ENCODE results near the gene TACSTD2. TPM values are rescaled to one million over a fixed set of nuclear protein-coding genes. Genes with fewer than 3 reads are reported as not detected.

Gene TACSTD2
- total RNA-seq, 2 experiments from 2014 or later: not detected

- no peaks in the 10 kb centered on the region for H4K20me1 ChIP-seq (ENCODE audit: insufficient read depth, low read length)
- no peaks in the 10 kb centered on the region for H3K9me2 ChIP-seq (ENCODE audit: insufficient read depth, low read length)
- H3K79me2 ChIP-seq (ENCODE audit: insufficient read depth, low read depth, low read length): peaks cover 12% of the 10 kb centered on the region; the same call in 1 of the 2 replicates
- peaks cover 12% of the 10 kb centered on the region for H3K4me1 ChIP-seq (ENCODE audit: insufficient read depth, low read length, poor library complexity, severe bottlenecking)
- no peak for TF ChIP-seq CTCF (conservative IDR thresholded peaks at IDR 0.05; ENCODE audit: low read length)
- no peak for TF ChIP-seq EZH2phosphoT487 (IDR thresholded peaks at IDR 0.05; ENCODE audit: borderline replicate concordance, low read depth, low read length)
- POLR2A ChIA-PET: interaction anchor here (0.9 kb wide), 1 partner anchor 30 kb away, joined by 3 read pairs; no protein-coding TSS in a partner anchor
- H2AFZ ChIP-seq (ENCODE audit: low read length): no peak overlapping the region
- DNase-seq (ENCODE audit: low spot score): no peak
- no peak overlapping the region for H3K27ac ChIP-seq (ENCODE audit: low read depth, low read length, poor library complexity, severe bottlenecking)
- H3K4me2 ChIP-seq (ENCODE audit: low read length): no peak overlapping the region
- no peaks in the 10 kb centered on the region for H3K36me3 ChIP-seq (ENCODE audit: insufficient read depth, low read length)
- intact Hi-C loops (cut with micrococcal nuclease; ENCODE audit: unreplicated experiment): loop anchor here (5.0 to 10.0 kb wide), 2 partner anchors 106 to 149 kb away; no protein-coding TSS in a partner anchor
- H3K9me3 ChIP-seq (ENCODE audit: low read length): no peaks in the 10 kb centered on the region
- H3K4me3 ChIP-seq (ENCODE audit: low read depth, low read length, poor library complexity, severe bottlenecking): no peak overlapping the region
- CTCF ChIA-PET (ENCODE audit: unreplicated experiment): no interaction called here
- BruUV-seq (replicated peaks): no TSS peak
These were observed 28.7 kb downstream of the TACSTD2 start for GRCh38 chr1:58548371-58548770.

GRCh38 chr1:58546520-58547308, 30.3 kb downstream of the TACSTD2 start, which contains the start of gene OMA1:
OMA1 (minus strand) TSS chr1:58546726; CDS start chr1:58539294, 7,432 bp downstream.
- Histone ChIP-seq H3K4me1 (ENCODE audit: insufficient read depth, low read length, poor library complexity, severe bottlenecking) (peaks cover 12% of the 10 kb centered on the region), H4K20me1 (ENCODE audit: insufficient read depth, low read length) (no peaks in the 10 kb centered on the region), H3K4me2 (ENCODE audit: low read length) (peak within 1 kb of the TSS; percentile 92), H3K4me3 (ENCODE audit: low read depth, low read length, poor library complexity, severe bottlenecking) (peak within 1 kb of the TSS; percentile 83), H3K79me2 (ENCODE audit: insufficient read depth, low read depth, low read length) (peaks cover 12% of the 10 kb centered on the region; the same call in 1 of the 2 replicates), H3K9me3 (ENCODE audit: low read length) (no peaks in the 10 kb centered on the region), H3K27ac (ENCODE audit: low read depth, low read length, poor library complexity, severe bottlenecking) (peak within 1 kb of the TSS; percentile 55), H2AFZ (ENCODE audit: low read length) (peak within 1 kb of the TSS; percentile 99), H3K9me2 (ENCODE audit: insufficient read depth, low read length) (no peaks in the 10 kb centered on the region), H3K36me3 (ENCODE audit: insufficient read depth, low read length) (no peaks in the 10 kb centered on the region)
- POLR2A ChIA-PET: interaction anchor here (0.7 to 2.6 kb wide), 5 partner anchors 19 to 1738 kb away, joined by 3 to 18 read pairs (median 5); no protein-coding TSS in a partner anchor
- peak; percentile 95 for DNase-seq (ENCODE audit: low spot score)
- TF ChIP-seq CTCF (conservative IDR thresholded peaks at IDR 0.05; ENCODE audit: low read length) (peak; percentile 90), EZH2phosphoT487 (IDR thresholded peaks at IDR 0.05; ENCODE audit: borderline replicate concordance, low read depth, low read length) (no peak)
- intact Hi-C loops (cut with micrococcal nuclease; ENCODE audit: unreplicated experiment): loop anchor here (1.0 to 10.0 kb wide), 3 partner anchors 30 to 151 kb away; no protein-coding TSS in a partner anchor
- no TSS peak for BruUV-seq (replicated peaks)
- CTCF ChIA-PET (ENCODE audit: unreplicated experiment): interaction anchor here (0.6 kb wide), 1 partner anchor 27 kb away, joined by 5 read pairs; no protein-coding TSS in a partner anchor
